Measurements from ENCODE around the gene AP4E1. TPM values are rescaled to one million over a fixed set of nuclear protein-coding genes. Genes with fewer than 3 reads are reported as not detected.

The AP4E1 gene
- 10 to 100 TPM; 12.8 to 13.8 TPM for total RNA-seq

DNA sequence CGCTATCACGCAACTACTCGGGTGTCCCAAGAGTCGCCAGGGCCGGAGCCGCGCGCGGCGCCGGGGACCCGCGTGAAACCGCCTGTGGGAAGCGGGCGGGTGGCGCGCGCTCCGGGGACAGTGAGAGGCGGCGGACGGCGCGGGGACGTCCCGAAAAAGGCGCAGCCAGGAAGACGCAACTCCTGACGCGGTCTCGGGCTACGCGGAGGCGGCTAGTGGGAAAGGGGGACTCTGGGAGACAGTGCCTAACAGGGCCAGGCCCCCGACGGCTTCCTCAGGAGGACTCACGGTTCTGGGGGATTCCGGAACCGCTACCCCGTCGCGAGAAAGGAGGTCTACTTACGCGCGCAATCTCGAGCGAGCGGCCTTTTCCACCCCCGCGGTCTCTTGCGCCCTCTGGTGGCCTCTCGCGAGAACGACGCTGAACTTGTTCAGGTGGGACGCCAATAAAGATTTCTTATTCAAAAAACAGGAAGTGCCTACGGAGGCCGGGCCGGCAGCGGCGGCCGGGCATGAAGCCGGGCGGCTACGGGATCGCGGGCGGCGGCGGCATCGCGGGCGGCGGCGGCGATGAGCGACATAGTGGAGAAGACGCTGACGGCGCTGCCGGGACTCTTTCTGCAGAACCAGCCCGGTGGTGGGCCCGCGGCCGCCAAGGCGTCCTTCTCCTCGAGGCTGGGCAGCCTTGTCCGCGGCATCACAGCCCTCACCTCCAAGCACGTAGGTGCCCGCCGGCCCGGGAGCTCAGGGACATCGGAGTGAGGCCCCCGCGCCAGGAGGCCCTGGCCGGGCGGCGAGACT lies at the start of gene AP4E1:
AP4E1 (plus strand) TSS at position 475 of the 801 bp plus-strand sequence; CDS start at position 571, 96 bp downstream.

Other genes starting within 250 kb of the AP4E1 start
- gene TRPM7, start 221.9 kb upstream of the AP4E1 start, total RNA-seq = 10 to 100 TPM; 40.8 to 41.1 TPM
- gene SPPL2A, start 143.0 kb upstream of the AP4E1 start, total RNA-seq = 10 to 100 TPM; 74.6 to 82.4 TPM
- under 1 TPM; 0.17 to 0.28 TPM for gene TNFAIP8L3, start 186.2 kb downstream of the AP4E1 start, total RNA-seq

All from activated naive CD4-positive, alpha-beta T cell treated with anti-CD3 and anti-CD28 coated beads, Interleukin-2, amount 10 ng/mL, durations not matched to agents 5 hours and 36 hours (primary cell).